ENCODE results near the gene ITM2A. TPM values are rescaled to one million over a fixed set of nuclear protein-coding genes. Genes with fewer than 3 reads are reported as not detected.

The ITM2A gene
- total RNA-seq, 1 donor: under 0.01 TPM

DNA sequence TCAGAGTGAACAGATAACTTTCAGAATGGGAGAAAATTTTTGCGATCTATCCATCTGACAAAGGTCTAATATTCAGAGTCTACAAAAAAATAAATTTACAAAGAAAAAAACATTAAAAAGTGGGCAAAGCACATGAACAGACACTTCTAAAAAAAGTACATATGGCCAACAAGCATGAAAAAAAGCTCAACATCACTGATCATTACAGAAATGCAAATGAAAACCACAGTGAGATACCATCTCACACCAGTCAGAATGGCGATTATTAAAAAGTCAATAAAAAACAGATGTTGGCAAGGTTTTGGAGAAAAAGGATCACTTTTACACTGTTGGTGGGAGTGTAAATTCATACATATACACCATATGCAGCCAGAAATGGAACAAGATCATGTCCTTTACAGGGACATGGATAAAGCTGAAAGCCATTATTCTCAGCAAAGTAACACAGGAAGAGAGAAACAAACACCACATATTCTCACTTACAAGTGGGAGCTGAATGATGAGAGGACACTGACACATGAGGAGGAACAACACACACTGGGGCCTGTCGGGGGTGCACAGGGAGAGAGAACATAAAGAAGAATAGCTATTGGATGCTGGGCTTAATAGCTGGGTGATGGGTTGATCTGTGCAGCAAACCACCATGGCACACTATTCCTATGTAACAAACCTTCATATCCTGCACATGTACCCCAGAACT lies 41.6 kb upstream of the ITM2A start:
- no peak for DNase-seq (ENCODE audit: low read depth)
- H3K4me3 ChIP-seq (ENCODE audit: low read depth, low read length): no peak overlapping the region
- TF ChIP-seq, protein P1, sequence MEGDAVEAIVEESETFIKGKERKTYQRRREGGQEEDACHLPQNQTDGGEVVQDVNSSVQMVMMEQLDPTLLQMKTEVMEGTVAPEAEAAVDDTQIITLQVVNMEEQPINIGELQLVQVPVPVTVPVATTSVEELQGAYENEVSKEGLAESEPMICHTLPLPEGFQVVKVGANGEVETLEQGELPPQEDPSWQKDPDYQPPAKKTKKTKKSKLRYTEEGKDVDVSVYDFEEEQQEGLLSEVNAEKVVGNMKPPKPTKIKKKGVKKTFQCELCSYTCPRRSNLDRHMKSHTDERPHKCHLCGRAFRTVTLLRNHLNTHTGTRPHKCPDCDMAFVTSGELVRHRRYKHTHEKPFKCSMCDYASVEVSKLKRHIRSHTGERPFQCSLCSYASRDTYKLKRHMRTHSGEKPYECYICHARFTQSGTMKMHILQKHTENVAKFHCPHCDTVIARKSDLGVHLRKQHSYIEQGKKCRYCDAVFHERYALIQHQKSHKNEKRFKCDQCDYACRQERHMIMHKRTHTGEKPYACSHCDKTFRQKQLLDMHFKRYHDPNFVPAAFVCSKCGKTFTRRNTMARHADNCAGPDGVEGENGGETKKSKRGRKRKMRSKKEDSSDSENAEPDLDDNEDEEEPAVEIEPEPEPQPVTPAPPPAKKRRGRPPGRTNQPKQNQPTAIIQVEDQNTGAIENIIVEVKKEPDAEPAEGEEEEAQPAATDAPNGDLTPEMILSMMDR (IDR thresholded peaks at IDR 0.05; ENCODE audit: insufficient read depth, low read depth, low read length): no peak

DNA sequence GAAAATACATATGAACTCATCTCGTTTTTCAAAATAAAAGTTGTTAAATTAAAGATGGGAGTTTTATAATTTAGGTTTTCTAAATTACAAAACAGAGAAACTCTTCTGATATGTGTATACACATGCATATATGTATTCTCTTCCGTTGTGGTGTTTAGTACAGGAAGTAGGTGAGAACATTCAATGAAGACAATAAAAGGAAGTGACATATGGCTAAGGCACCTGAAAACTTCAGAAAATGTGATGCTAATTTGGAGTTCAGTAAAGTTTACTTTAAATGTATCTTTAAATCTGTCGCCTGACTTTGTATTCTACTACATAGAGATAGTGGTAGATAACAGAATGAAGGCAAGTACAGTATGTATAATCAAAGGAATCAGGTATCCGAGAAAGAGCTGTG lies 33.5 kb upstream of the ITM2A start:
- H3K4me3 ChIP-seq (ENCODE audit: low read depth, low read length): no peak overlapping the region
- TF ChIP-seq, protein P1 (IDR thresholded peaks at IDR 0.05; ENCODE audit: insufficient read depth, low read depth, low read length): no peak
- no peak for DNase-seq (ENCODE audit: low read depth)

DNA sequence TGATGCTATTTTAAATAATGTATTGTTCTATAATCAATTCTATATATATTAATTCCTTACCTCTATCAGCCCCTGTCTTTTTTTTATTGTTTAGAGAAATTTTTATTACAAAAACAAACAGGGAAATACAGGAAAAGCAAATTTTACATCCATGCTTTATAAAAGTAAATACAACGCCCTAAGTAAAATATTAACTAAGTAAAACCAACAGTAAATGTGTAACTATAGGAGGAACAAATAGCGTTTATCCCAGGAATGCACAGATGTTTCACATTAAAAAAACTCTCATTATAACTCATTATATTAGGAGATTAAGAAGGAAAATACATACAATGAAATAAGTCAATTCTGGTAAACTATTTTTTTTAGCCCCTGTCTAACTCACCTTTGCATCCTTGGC lies 8.2 kb upstream of the ITM2A start:
- TF ChIP-seq, protein P1 (IDR thresholded peaks at IDR 0.05; ENCODE audit: insufficient read depth, low read depth, low read length): no peak
- no peak overlapping the region for H3K4me3 ChIP-seq (ENCODE audit: low read depth, low read length)
- no peak for DNase-seq (ENCODE audit: low read depth)

DNA sequence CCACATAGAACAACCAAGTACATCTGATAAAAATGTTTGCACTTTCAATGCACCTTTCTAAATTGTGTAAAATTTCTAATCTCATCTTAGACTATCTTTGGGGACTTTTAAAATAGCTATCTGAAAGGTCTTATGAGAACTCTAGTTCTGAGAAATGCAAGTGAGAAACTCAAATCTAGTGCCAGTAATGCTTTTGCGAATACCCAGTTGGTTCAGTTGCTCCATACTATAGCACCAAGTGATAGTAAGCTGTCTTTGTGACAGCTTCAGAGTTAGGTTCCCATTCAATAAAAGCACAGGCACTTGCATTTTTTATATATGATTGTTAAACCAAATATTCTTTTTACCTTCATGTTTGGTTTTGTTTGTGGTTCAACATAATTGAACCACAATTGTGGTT lies 4.5 kb upstream of the ITM2A start:
- TF ChIP-seq, protein P1 (IDR thresholded peaks at IDR 0.05; ENCODE audit: insufficient read depth, low read depth, low read length): no peak
- DNase-seq (ENCODE audit: low read depth): no peak
- H3K4me3 ChIP-seq (ENCODE audit: low read depth, low read length): no peak overlapping the region

DNA sequence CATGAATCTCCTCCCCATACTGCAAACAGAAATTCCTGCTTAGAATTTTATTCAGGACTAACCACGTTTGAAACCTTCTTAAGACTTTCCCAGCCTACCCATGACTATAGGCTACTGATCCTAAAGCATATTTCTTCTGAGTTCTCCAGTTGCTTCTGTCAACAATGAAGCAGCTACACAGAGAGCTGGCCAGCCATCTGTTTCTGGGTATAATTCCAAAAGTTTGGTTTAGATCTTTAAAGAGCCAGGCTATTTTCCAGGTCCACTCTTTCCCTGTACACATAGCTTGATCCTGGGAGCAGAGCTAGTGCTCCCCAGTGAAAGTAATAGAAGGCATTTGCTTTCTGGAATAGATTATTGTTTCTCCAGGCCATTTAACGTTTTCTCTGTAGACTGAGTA lies 4.0 kb upstream of the ITM2A start:
- H3K4me3 ChIP-seq (ENCODE audit: low read depth, low read length): no peak overlapping the region
- TF ChIP-seq, protein P1 (IDR thresholded peaks at IDR 0.05; ENCODE audit: insufficient read depth, low read depth, low read length): no peak
- DNase-seq (ENCODE audit: low read depth): no peak

DNA sequence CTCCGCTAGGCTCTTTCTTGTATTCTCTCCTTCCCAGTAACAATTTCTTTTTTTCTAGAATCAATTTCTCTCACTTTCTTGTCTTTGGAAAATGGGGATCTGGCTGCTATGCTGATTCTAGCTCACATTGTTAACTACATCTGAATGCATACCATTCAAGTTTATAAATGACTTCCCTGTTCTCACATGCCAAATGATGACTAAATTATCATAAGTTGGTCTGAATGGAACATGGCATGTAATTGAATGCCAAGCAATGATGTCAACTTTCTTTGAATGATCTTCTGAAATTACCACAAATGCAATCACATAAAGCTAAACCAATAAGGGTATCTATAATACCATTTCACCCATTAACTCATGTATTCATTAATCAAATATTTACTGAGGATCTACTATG lies 2.7 kb upstream of the ITM2A start:
- no peak for DNase-seq (ENCODE audit: low read depth)
- TF ChIP-seq, protein P1 (IDR thresholded peaks at IDR 0.05; ENCODE audit: insufficient read depth, low read depth, low read length): no peak
- H3K4me3 ChIP-seq (ENCODE audit: low read depth, low read length): no peak overlapping the region

DNA sequence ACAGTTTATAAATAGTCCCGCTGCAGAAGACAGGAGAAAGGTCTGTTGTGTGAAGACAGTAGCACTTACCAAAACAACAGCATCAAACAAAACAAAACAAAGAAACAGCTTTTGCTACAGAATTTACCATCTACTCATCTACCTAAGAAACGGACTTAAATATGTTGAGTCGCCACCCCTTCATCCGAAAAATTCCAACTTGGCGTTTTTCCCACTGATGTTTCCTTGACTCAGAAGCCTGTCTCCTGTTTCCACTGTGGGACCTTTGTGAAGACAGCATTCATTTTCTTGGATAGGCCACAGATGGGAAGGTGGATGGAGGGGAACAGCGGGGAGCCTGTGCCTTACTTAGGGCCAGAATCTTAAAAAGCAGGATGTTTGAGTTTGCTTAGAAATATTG lies 1.3 kb upstream of the ITM2A start:
- TF ChIP-seq, protein P1 (IDR thresholded peaks at IDR 0.05; ENCODE audit: insufficient read depth, low read depth, low read length): no peak
- no peak overlapping the region for H3K4me3 ChIP-seq (ENCODE audit: low read depth, low read length)
- no peak for DNase-seq (ENCODE audit: low read depth)
